UCSD-AML1 (cell line): ENCODE results near the gene NXPE2.
"Not testable (repeated sequence)": the region's sequence is repeated elsewhere in the genome, so short reads cannot be mapped to it uniquely, and the experiment has no call there.

Source experiments
- DNase-seq: peaks from one replicate; lab custom pipeline; 2025; ENCODE audit not compliant: unreplicated experiment; lab: John Stamatoyannopoulos, UW

Gene NXPE2

DNA sequence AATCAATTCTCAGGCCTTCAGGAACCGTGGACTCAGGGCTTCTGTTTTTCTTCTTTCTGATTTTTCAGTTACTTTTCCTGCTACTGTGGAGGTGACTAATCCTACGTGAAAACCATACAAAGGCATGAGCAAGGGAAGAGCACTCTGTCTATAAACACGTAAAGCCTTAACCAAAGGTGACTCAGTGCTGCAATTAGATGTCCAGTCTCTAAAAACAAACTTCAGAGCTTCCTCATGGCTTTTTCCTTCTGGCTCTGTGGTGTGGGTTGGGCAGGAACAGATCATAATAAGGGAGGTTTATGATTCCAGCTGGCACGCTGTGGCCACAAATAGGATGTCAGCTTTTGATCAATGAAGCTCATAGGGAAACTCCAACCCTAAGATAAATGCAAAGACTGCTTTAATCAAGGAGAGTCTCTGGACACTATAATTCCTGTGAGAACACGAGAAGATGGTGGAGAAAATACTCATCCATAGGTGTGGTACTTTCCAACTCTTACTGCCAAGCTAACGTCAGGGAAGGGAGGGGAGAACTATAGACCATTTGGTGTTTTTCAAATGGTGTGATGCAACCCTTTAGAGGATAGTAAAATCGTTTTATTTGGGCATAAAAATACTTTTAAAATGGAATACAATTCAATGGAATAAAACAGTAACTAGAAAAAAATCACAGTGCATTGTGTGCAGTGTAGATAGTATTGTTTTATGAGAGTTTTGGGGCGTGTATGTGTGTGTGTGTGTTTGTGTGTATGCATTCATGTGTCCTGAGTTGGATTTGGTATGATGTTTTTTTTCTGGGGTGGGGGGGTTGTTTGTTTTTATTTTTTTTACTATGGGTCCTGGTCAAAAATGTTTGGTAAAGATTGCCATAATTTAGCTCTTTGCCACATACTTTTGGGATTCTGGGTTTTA, at the start of gene NXPE2:
Gene NXPE2, plus strand, starts transcription at position 403 of the 912 bp plus-strand sequence. Its CDS starts 49 bp downstream, at position 452.
- no peak for DNase-seq

- not testable (repeated sequence) for DNase-seq
Measured at GRCh38 chr11:114631445-114631965, 46.8 kb upstream of the NXPE2 start.

- DNase-seq: not testable (repeated sequence)
Measured at GRCh38 chr11:114639440-114639839, 38.9 kb upstream of the NXPE2 start.

DNA sequence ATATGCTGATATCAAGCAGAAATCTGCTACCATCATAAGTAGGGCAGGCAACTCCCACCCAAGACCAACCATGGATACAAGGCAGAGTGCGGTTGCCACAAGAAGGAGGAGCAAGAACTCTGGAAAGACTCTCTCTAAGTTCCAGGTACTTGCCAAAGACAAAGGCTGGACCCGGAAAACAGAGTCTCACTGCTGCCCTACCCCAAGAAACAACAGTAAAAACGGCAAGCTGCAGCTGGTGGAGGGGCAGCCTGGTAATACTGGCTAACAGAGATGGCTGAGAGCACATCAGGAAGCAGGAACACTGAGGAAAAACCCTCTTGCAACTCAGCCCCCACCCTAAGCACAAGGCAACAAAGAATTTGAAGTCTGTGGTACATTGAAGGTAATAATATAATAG, 27.7 kb upstream of the NXPE2 start:
- DNase-seq: no peak

GRCh38 chr11:114651145-114651718, 27.1 kb upstream of the NXPE2 start:
- DNase-seq: no peak

DNA sequence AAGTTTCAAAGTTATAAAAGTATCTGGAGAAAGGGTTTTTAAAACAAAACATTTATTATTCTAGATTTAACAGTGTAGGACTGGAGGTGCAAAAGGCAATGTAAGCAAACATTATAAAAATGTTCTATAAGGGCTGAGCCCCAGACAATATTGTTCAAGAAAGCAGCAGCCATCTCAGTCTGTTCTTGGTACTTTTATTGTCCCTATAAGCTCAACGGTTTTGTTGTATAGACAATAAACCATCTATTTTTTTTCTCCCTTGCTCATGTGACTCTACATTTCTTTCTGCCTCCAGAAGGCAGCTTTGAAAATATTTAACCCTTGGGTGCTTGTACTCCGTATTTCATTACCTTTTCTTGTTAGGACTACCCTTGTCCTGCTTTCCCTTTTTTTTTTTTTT, 25.2 kb upstream of the NXPE2 start:
- no peak for DNase-seq

- no peak for DNase-seq
Measured at GRCh38 chr11:114664641-114665040, 13.7 kb upstream of the NXPE2 start.

GRCh38 chr11:114666760-114667159, 11.6 kb upstream of the NXPE2 start:
- DNase-seq: no peak

DNA sequence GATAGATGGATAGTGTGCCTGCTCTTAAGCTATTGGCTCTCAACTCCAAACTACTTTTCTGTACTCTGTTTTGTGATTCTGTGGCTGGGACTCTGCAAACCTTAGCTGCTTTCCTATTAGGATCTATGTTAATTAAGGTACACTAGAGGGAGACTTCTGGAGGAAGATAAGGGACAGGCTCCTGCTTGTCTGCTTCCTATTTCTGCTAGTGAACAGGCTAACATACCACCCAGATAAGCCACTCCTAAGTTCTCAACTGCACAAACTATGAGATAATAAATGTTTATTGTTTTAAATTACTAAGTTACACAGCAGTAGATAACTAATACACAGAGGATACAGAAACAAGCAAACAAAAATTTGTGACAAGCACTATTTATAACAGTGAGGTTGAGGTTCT, 10.2 kb upstream of the NXPE2 start:
- no peak for DNase-seq

DNA sequence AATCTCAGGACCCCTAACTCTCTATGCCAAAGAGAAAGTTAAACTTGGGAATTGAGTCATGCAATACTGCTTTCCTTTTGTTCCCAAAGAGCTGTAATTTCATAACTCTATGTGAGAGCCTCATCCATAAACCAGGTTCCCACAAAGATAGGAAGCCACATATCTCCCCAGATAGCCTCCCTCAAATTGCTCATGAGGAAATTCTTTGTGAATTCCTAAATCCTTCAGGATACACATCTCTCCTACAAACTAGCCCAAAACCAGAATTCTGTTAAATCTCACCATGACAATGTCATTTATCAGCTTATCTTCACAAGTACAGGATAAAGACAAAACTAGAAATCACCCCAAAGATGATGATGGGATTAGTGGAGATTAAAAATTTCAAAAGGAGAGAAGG, 4.7 kb upstream of the NXPE2 start:
- no peak for DNase-seq

DNA sequence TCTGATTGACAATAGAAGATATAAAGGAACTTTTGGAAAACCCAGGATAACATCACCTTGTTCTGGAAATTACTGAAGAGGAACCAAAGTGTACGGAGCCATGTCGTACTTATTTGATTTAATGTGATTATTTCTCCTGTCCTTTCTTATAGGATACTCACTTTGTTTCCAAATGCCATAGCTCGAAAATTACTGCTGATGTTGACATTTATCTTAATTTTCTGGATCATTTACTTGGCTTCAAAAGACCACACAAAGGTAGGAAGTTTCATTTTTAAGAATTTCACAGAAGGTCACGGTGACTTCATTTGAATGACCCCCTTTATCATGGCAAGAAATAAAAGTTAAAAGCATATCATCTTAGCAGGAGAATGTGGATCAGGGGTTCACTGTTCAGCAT, 1.2 kb downstream of the NXPE2 start:
- DNase-seq: no peak

DNA sequence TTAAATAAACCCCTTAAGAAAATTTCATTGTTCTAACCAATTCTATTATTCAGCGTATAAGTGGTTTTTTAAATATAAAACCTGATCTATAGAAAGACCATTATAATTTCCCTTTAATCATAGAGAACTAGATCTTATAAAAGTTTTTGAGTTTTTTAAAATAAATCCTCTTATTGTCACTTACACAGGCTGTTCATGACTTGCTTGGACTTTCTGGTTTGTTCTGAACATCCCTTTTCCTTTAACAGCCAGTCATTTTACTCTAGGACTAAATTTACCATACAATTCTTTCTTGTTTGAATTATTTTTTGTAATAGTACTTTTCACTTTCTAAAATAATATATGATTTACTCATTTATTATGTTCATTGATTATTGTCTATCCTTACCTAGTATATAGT, 4.7 kb downstream of the NXPE2 start:
- DNase-seq: no peak

DNA sequence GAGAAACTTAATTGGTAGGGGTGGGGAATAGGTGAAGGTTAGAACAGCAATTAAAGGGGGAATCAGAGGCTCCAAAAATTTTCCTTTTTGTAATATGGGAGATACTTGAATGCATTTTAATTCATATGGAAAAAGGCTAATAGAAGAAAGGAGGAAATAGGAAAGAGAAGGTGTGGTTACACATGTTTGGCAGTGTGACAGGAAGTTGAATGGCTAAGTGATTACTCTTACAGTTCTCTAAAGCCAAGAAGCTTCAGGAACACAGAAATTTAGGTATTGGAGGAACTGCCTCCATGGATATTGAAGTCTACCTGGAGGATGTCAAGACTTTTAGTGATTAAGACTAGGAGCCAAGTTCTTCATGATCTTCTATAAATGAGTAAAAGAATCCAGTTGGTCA, 6.3 kb downstream of the NXPE2 start:
- DNase-seq: no peak

- DNase-seq: no peak
Measured at GRCh38 chr11:114685097-114685496, 6.8 kb downstream of the NXPE2 start.

DNA sequence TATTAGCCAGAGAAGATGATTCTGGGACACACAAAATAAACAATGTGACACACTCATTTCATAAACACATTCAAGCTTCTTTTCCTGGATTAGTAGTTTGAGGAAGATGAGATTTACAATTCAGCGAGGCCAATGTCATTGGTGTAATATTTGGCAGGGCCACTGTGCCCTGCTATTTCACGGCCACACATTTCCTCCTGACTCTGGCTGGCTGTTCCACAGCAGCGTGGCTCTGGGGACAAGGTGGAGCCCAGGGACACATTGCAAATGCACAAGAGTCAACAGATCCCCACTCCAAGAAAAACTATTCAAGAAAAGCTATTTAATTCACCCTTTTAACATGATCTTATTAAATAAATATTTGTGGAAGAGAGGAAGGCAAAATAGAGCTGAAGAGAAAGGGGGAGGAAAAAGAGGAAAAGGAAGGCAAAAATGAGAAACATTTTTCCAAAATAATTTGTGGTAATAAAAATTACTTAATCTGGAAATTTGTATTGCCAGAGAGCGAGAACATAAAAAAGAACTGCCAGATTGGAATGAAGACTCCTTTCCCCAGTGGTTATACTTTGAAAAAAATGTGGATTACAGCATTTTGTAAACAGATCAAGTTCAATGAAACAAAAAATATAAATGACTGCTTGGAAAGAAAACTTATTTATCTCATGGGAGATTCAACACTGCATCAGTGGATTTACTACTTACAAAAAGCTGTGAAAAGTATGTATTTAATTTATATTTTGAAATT, 27.1 kb downstream of the NXPE2 start:
- DNase-seq: no peak

- no peak for DNase-seq
Measured at GRCh38 chr11:114709960-114710359, 31.6 kb downstream of the NXPE2 start.

DNA sequence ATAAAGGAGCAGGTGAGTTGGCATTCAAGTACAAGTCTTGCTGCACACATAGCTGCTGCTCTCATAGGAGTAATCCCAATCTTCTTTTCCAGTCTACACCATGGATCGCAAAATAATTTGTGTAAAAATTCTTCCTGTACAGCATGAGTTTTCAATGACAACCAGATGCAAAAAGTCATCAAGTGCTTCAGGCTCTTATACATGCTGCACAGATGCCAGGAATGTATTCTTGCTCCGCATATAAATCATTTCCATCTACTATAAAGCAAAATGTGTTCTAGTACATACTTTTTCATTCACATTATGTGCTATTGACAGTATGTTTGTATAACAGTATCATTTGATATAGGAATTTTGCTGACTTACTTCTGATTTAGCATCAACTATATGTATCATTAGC, 35.4 kb downstream of the NXPE2 start:
- no peak for DNase-seq

DNA sequence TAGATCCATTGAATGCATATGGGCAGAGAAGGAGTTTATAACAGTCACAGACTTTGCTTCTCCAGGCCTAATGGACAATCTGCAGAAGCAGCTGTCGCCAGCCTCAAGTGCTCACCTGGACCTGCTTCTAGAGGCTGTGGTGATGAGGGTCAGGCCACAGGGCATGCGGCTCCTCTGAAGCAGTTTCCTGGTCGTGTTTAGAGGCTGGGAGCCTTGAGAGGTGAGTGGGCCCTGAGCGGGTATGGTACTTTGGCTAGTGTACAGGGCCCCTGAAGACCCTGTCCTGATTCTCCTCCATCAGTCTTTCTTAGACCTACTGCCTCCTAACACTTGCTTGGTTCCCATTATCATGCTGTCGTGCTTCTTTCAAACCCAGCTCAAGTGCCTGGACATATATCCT, 41.2 kb downstream of the NXPE2 start:
- DNase-seq: no peak

GRCh38 chr11:114724916-114725524, 46.7 kb downstream of the NXPE2 start:
- no peak for DNase-seq

DNA sequence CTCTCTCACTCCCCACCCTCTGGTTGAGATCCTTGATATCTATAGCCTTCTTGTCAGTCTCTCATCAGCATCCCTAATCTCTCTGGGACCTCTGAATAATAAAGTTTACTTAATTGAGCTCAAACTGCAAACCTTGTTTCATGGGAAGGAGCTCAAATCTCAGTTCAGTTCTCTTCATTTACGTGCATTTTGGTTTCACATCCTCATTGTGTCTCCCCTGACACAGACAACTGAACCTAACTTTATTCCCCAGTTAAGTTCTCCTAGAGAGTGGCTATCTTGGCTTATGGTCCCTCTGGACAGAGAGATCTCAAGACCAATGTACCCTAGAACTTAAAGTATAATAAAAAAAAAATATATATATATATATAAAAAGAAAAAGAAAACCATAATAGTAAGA, 47.3 kb downstream of the NXPE2 start:
- no peak for DNase-seq

- no peak for DNase-seq
Measured at GRCh38 chr11:114736806-114737205, 58.5 kb downstream of the NXPE2 start.
